IMR-90 (cell line): ENCODE measurements around the gene RNASE3. TPM values are rescaled to one million over a fixed set of nuclear protein-coding genes. Genes with fewer than 3 reads are reported as not detected.

Source experiments
- polyA plus RNA-seq, 3 experiments: library from polyadenylated mRNA; depleted of rRNA; stranded (reverse); fragments of >200 nt; gene quantifications; 2 replicates each; pipeline ENCODE4 v1.2.3, GENCODE V29; 2012; ENCODE audit warnings: low replicate concordance in 1 of 3
- total RNA-seq: library from RNA; depleted of rRNA; stranded (reverse); fragments of >200 nt; gene quantifications from 2 replicates; pipeline ENCODE4 v1.2.3, GENCODE V29; 2012; rRNA removed

RNASE3 gene
- total and polyA plus RNA-seq, 2 of the 4 experiments (the other 2 are of a cell fraction), result not detected

Other genes starting within 250 kb of the RNASE3 start
- gene OR6S1, start 249.7 kb upstream of the RNASE3 start, total RNA-seq, result not detected in 2 replicates
- gene OR6S1, start 249.7 kb upstream of the RNASE3 start, polyA plus RNA-seq (2012; rRNA removed), result not detected in 2 replicates
- 8.1 and 10.4 TPM in 2 replicates for gene RNASE4, start 206.8 kb upstream of the RNASE3 start, total RNA-seq
- gene RNASE4, start 206.8 kb upstream of the RNASE3 start, polyA plus RNA-seq (2012; rRNA removed), result 9.9 and 11.6 TPM in 2 replicates
- 3.6 and 3.9 TPM in 2 replicates for gene ANG, start 202.6 kb upstream of the RNASE3 start, total RNA-seq
- 4.2 and 4.7 TPM in 2 replicates for gene ANG, start 202.6 kb upstream of the RNASE3 start, polyA plus RNA-seq (2012; rRNA removed)
- not detected in 2 replicates for gene EDDM3A, start 145.5 kb upstream of the RNASE3 start, total RNA-seq
- not detected in 2 replicates for gene EDDM3A, start 145.5 kb upstream of the RNASE3 start, polyA plus RNA-seq (2012; rRNA removed)
- gene EDDM3B, start 123.0 kb upstream of the RNASE3 start, total RNA-seq, result not detected in 2 replicates
- not detected in 2 replicates for gene EDDM3B, start 123.0 kb upstream of the RNASE3 start, polyA plus RNA-seq (2012; rRNA removed)
- gene RNASE6, start 110.1 kb upstream of the RNASE3 start, total RNA-seq, result not detected in 2 replicates
- not detected in 2 replicates for gene RNASE6, start 110.1 kb upstream of the RNASE3 start, polyA plus RNA-seq (2012; rRNA removed)
- gene RNASE1, start 88.5 kb upstream of the RNASE3 start, total RNA-seq, result not detected in 2 replicates
- not detected in 2 replicates for gene RNASE1, start 88.5 kb upstream of the RNASE3 start, polyA plus RNA-seq (2012; rRNA removed)
- gene RNASE2, start 64.1 kb downstream of the RNASE3 start, total RNA-seq, result not detected in 2 replicates
- gene RNASE2, start 64.1 kb downstream of the RNASE3 start, polyA plus RNA-seq (2012; rRNA removed), result not detected in 2 replicates
- 25.0 and 32.8 TPM in 2 replicates for gene METTL17, start 98.6 kb downstream of the RNASE3 start, total RNA-seq
- gene METTL17, start 98.6 kb downstream of the RNASE3 start, polyA plus RNA-seq (2012; rRNA removed), result 62.0 and 69.7 TPM in 2 replicates
- gene SLC39A2, start 107.9 kb downstream of the RNASE3 start, total RNA-seq, result not detected in 2 replicates
- not detected in 2 replicates for gene SLC39A2, start 107.9 kb downstream of the RNASE3 start, polyA plus RNA-seq (2012; rRNA removed)
- 0.36 and 0.56 TPM in 2 replicates for gene NDRG2, start 133.7 kb downstream of the RNASE3 start, total RNA-seq
- 1.2 and 1.5 TPM in 2 replicates for gene NDRG2, start 133.7 kb downstream of the RNASE3 start, polyA plus RNA-seq (2012; rRNA removed)
- gene TPPP2, start 138.8 kb downstream of the RNASE3 start, total RNA-seq, result not detected in 2 replicates
- gene TPPP2, start 138.8 kb downstream of the RNASE3 start, polyA plus RNA-seq (2012; rRNA removed), result not detected in 2 replicates
- gene RNASE13, start 143.4 kb downstream of the RNASE3 start, total RNA-seq, result not detected in 2 replicates
- not detected in 2 replicates for gene RNASE13, start 143.4 kb downstream of the RNASE3 start, polyA plus RNA-seq (2012; rRNA removed)
- not detected in 2 replicates for gene RNASE7, start 151.0 kb downstream of the RNASE3 start, total RNA-seq
- not detected in 2 replicates for gene RNASE7, start 151.0 kb downstream of the RNASE3 start, polyA plus RNA-seq (2012; rRNA removed)
- not detected in 2 replicates for gene RNASE8, start 166.4 kb downstream of the RNASE3 start, total RNA-seq
- not detected in 2 replicates for gene RNASE8, start 166.4 kb downstream of the RNASE3 start, polyA plus RNA-seq (2012; rRNA removed)
- gene ARHGEF40, start 178.9 kb downstream of the RNASE3 start, total RNA-seq, result 16.1 and 18.1 TPM in 2 replicates
- gene ARHGEF40, start 178.9 kb downstream of the RNASE3 start, polyA plus RNA-seq (2012; rRNA removed), result 58.4 and 62.8 TPM in 2 replicates
- 0.83 and 0.90 TPM in 2 replicates for gene ZNF219, start 207.3 kb downstream of the RNASE3 start, total RNA-seq
- 3.8 and 4.6 TPM in 2 replicates for gene ZNF219, start 207.3 kb downstream of the RNASE3 start, polyA plus RNA-seq (2012; rRNA removed)
- not detected in 2 replicates for gene TMEM253, start 209.7 kb downstream of the RNASE3 start, total RNA-seq
- gene TMEM253, start 209.7 kb downstream of the RNASE3 start, polyA plus RNA-seq (2012; rRNA removed), result 0.07 TPM in 1 of 2 replicates, not detected in the other